Measurements from ENCODE around the gene ZFP36L1.

Gene ZFP36L1

GRCh38 chr14:68792979-68793733 is at the start of gene ZFP36L1:
Gene ZFP36L1, minus strand, starts transcription at chr14:68793067. Its CDS starts 129 bp downstream, at chr14:68792938.
- peak; percentile 26 for DNase-seq

GRCh38 chr14:68842298-68842697 is 49.4 kb upstream of the ZFP36L1 start:
- DNase-seq, result no peak

- no peak for DNase-seq
Observed at GRCh38 chr14:68841016-68841809, 48.3 kb upstream of the ZFP36L1 start.

GRCh38 chr14:68840454-68840853 is 47.6 kb upstream of the ZFP36L1 start:
- DNase-seq, result no peak

GRCh38 chr14:68836082-68836481 is 43.2 kb upstream of the ZFP36L1 start:
- DNase-seq, result no peak

- no peak for DNase-seq
Observed at GRCh38 chr14:68834816-68835215, 41.9 kb upstream of the ZFP36L1 start.

- no peak for DNase-seq
Observed at GRCh38 chr14:68828698-68829097, 35.8 kb upstream of the ZFP36L1 start.

- no peak for DNase-seq
Observed at GRCh38 chr14:68825729-68826128, 32.9 kb upstream of the ZFP36L1 start.

- DNase-seq, result no peak
Observed at GRCh38 chr14:68824517-68825347, 31.9 kb upstream of the ZFP36L1 start.

- no peak for DNase-seq
Observed at GRCh38 chr14:68824207-68824516, 31.3 kb upstream of the ZFP36L1 start.

- no peak for DNase-seq
Observed at GRCh38 chr14:68823434-68824206, 30.8 kb upstream of the ZFP36L1 start.

GRCh38 chr14:68822926-68823325 is 30.1 kb upstream of the ZFP36L1 start:
- no peak for DNase-seq

- DNase-seq, result no peak
Observed at GRCh38 chr14:68822132-68822651, 29.3 kb upstream of the ZFP36L1 start.

- no peak for DNase-seq
Observed at GRCh38 chr14:68820999-68821683, 28.3 kb upstream of the ZFP36L1 start.

- no peak for DNase-seq
Observed at GRCh38 chr14:68820536-68820935, 27.7 kb upstream of the ZFP36L1 start.

GRCh38 chr14:68820119-68820518 is 27.3 kb upstream of the ZFP36L1 start:
- DNase-seq, result no peak

GRCh38 chr14:68819260-68819691 is 26.4 kb upstream of the ZFP36L1 start:
- DNase-seq, result no peak

GRCh38 chr14:68817506-68818212 is 24.8 kb upstream of the ZFP36L1 start:
- no peak for DNase-seq

- DNase-seq, result no peak
Observed at GRCh38 chr14:68816943-68817430, 24.1 kb upstream of the ZFP36L1 start.

- no peak for DNase-seq
Observed at GRCh38 chr14:68816183-68816942, 23.5 kb upstream of the ZFP36L1 start.

Measured in cortex of kidney (tissue), 1 donor.